Panc1 (cell line): Measurements from ENCODE around the gene TMEM167A. TPM values are rescaled to one million over a fixed set of nuclear protein-coding genes. Genes with fewer than 3 reads are reported as not detected.

Source experiments
- ATAC-seq: fragments of 200-7000 bp; cut with Tn5 transposase; 2 replicates; pipeline ENCODE4 v1.9.1; 2020; ENCODE audit warnings: mild to moderate bottlenecking, moderate library complexity
- BruUV-seq: library from RNA; stranded (reverse); fragments of 400-500 nt; replicated peaks from 2 replicates; lab custom pipeline; 2021; lab: Mats Ljungman, UMichigan
- CTCF ChIA-PET: fragments of 300-600 bp; sonication (Branson Sonifier 250); formaldehyde crosslinking; loops from one replicate; lab custom pipeline; 2022; ENCODE audit warnings: antibody characterized with exemption; lab: Charles Lee
- POLR2A ChIA-PET: fragments of 300-600 bp; sonication (Branson Sonifier 250); formaldehyde crosslinking; loops from one replicate; lab custom pipeline; 2022; ENCODE audit warnings: antibody characterized with exemption; lab: Charles Lee
- DNase-seq: peaks from one replicate; pipeline ENCODE4 v3.0.0-alpha.2; 2010; ENCODE audit warnings: low read depth, low spot score
- H3K27ac ChIP-seq: 2 replicates; pipeline ENCODE4 v1.5.1; 2011; ENCODE audit warnings: mild to moderate bottlenecking, low read length, inconsistent platforms
- H3K27me3 ChIP-seq: fragments of 200-500 bp; sonication (Bioruptor generic); 2 replicates; pipeline ENCODE4 v1.6.0; 2014; ENCODE audit warnings: low read length, inconsistent platforms; ENCODE audit not compliant: control insufficient read depth, insufficient read depth
- H3K36me3 ChIP-seq: fragments of 200-500 bp; sonication (Bioruptor generic); 2 replicates; pipeline ENCODE4 v1.5.1; 2014; ENCODE audit warnings: inconsistent platforms, mild to moderate bottlenecking, low read length, moderate library complexity; ENCODE audit not compliant: control insufficient read depth, insufficient read depth
- H3K4me1 ChIP-seq: 2 replicates; pipeline ENCODE4 v1.5.1; 2011; ENCODE audit warnings: inconsistent platforms, mild to moderate bottlenecking, low read length, moderate library complexity; ENCODE audit not compliant: control insufficient read depth, insufficient read depth
- H3K4me3 ChIP-seq, 2 experiments: 2 replicates each; pipeline ENCODE4 v1.5.1; 2011 to 2012; ENCODE audit warnings: low read depth in 2 of 2, low read length in 2 of 2, mild to moderate bottlenecking in 2 of 2, inconsistent platforms in 1 of 2, moderate library complexity in 1 of 2
- H3K9me3 ChIP-seq: fragments of 200-500 bp; sonication (Bioruptor generic); 2 replicates; pipeline ENCODE4 v1.5.1; 2014; ENCODE audit warnings: low read depth, mild to moderate bottlenecking, inconsistent platforms, low read length, moderate library complexity; ENCODE audit not compliant: control insufficient read depth, insufficient read depth
- POLR2AphosphoS5 ChIP-seq: IDR thresholded peaks from 2 replicates; pipeline ENCODE4 v1.6.1; 2012; ENCODE audit warnings: mild to moderate bottlenecking, low read depth, low read length, moderate library complexity
- REST ChIP-seq, 2 experiments: IDR thresholded peaks; 2 replicates each; pipeline ENCODE4 v1.6.1; 2011 to 2012; ENCODE audit warnings: low read depth in 2 of 2, control low read depth in 1 of 2, low read length in 1 of 2, mild to moderate bottlenecking in 1 of 2, moderate library complexity in 1 of 2; ENCODE audit not compliant: insufficient read depth in 1 of 2
- SIN3A ChIP-seq: IDR thresholded peaks from 2 replicates; pipeline ENCODE4 v1.6.1; 2012; ENCODE audit warnings: low read depth, mild to moderate bottlenecking, low read length, moderate library complexity, borderline replicate concordance; ENCODE audit not compliant: insufficient read depth
- TCF7L2 ChIP-seq: IDR thresholded peaks from 2 replicates; pipeline ENCODE4 v1.6.1; 2011; ENCODE audit warnings: mild to moderate bottlenecking, low read depth, low read length, inconsistent platforms
- in situ Hi-C: cut with HindIII; loops from 2 replicates; pipeline ENCODE4 v1.10.0; 2016; ENCODE audit warnings: low sequenced_read_pairs, low pct_unique_long_range_greater_than_20kb
- intact Hi-C: fragments of 100-400 bp; cut with micrococcal nuclease; formaldehyde crosslinking; loops from one replicate; pipeline ENCODE4 v1.10.0; 2022; ENCODE audit not compliant: unreplicated experiment
- total RNA-seq: library from RNA; stranded (reverse); gene quantifications from one replicate; pipeline ENCODE4 v1.2.1, GENCODE V29; 2021; ENCODE audit not compliant: unreplicated experiment
- TF ChIP-seq, protein P1 (sequence below): fragments of 450-650 bp; IDR thresholded peaks from 2 replicates; pipeline ENCODE4 v1.5.1; 2017; ENCODE audit warnings: mild to moderate bottlenecking

TMEM167A gene
- total RNA-seq, 1 experiment from 2014 or later = 117 TPM

DNA sequence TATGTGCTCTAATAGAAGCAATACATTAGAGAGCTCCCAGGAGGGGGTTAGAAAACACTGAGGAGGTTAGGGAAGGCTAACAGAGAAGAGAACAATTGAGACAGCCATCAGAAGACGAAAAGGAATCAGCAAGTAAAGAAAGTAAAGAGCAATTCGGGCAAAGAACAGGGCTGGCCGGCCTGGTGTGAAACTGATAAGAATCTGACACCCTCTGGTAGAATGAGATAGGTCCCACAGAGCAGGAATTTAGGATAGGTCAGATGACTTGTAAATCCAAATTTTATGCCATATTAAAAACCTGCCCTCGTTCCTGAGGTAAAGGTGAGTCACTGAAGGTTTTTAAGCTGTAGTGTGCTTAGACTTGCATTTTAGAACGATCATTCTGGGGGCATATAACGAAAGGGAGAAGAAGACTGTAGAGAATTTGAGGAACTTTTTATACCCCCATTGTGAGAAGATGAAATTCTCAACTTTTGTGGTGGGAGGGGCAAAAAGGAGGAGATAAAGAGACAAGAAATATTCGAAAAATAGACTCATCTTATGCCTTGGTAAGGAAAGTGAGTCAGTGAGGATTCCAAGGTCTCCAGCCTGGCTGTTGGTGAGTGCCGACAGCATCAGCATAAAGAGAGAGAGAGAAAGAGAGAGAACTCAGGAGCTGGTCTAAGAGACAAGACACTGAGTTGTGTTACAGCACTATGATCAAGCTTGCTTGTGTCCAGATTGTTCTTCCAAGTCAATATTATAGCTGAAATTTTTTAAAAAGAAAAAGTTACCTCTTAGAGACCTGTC, 51.3 kb downstream of the TMEM167A start:
- no peak for TF ChIP-seq TCF7L2
- no peak for TF ChIP-seq SIN3A
- TF ChIP-seq, protein P1, sequence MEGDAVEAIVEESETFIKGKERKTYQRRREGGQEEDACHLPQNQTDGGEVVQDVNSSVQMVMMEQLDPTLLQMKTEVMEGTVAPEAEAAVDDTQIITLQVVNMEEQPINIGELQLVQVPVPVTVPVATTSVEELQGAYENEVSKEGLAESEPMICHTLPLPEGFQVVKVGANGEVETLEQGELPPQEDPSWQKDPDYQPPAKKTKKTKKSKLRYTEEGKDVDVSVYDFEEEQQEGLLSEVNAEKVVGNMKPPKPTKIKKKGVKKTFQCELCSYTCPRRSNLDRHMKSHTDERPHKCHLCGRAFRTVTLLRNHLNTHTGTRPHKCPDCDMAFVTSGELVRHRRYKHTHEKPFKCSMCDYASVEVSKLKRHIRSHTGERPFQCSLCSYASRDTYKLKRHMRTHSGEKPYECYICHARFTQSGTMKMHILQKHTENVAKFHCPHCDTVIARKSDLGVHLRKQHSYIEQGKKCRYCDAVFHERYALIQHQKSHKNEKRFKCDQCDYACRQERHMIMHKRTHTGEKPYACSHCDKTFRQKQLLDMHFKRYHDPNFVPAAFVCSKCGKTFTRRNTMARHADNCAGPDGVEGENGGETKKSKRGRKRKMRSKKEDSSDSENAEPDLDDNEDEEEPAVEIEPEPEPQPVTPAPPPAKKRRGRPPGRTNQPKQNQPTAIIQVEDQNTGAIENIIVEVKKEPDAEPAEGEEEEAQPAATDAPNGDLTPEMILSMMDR = no peak
- no peak for TF ChIP-seq REST (IDR thresholded peaks at IDR 0.05; ENCODE audit: insufficient read depth in 1 of 2, low read depth in 2 of 2, low read length in 1 of 2)
- no peak for TF ChIP-seq POLR2AphosphoS5
- no TSS peak for BruUV-seq
- no peaks in the 10 kb centered on the region for H3K36me3 ChIP-seq
- H3K4me1 ChIP-seq = no peaks in the 10 kb centered on the region
- no peaks in the 10 kb centered on the region for H3K27me3 ChIP-seq
- intact Hi-C loops (no loop called here), in situ Hi-C loops (no loop called here)
- H3K9me3 ChIP-seq = no peaks in the 10 kb centered on the region
- DNase-seq (no peak), ATAC-seq (no peak)
- no peak overlapping the region for H3K4me3 ChIP-seq
- POLR2A ChIA-PET = no interaction called here
- CTCF ChIA-PET = no interaction called here
- H3K27ac ChIP-seq = no peak overlapping the region

DNA sequence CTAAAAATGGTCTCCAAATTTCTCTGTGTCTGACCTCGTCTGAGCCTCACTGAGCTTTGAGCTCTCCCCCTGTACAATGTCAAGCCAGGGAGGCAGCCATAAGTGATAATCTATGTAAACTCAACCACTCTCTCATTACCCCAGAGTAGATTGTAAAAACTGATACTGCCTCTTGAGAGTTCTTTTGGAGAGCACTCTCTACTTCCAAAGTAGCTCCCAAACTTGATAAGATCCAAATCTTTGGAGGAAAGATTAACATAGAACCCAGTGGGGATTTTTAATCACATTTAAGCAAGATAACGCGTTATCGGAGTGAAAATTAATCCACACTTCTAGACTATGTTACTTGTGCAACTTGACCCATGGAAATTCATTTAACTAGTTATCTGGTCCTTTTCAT, 54.9 kb downstream of the TMEM167A start:
- Histone ChIP-seq H3K27me3 (no peaks in the 10 kb centered on the region; the same call in 1 of the 2 replicates), H3K9me3 (no peaks in the 10 kb centered on the region), H3K36me3 (no peaks in the 10 kb centered on the region), H3K27ac (no peak overlapping the region), H3K4me3 (no peak overlapping the region), H3K4me1 (no peaks in the 10 kb centered on the region)
- no TSS peak for BruUV-seq
- DNase-seq (no peak), ATAC-seq (no peak)
- POLR2A ChIA-PET = no interaction called here
- no peak for TF ChIP-seq SIN3A
- no peak for TF ChIP-seq TCF7L2
- TF ChIP-seq REST (IDR thresholded peaks at IDR 0.05; ENCODE audit: insufficient read depth in 1 of 2, low read depth in 2 of 2, low read length in 1 of 2) = no peak
- TF ChIP-seq POLR2AphosphoS5 = no peak
- TF ChIP-seq, protein P1 = no peak
- in situ Hi-C loops (no loop called here), intact Hi-C loops (no loop called here)
- CTCF ChIA-PET = no interaction called here
